ENCODE data around the gene HNRNPLL.
A peak's percentile ranks its signal among the peaks of the same experiment; 100 is the strongest.

HNRNPLL gene

GRCh38 chr2:38591152-38591551 lies 11.6 kb downstream of the HNRNPLL start:
- DNase-seq, result no peak

GRCh38 chr2:38590053-38590452 lies 12.7 kb downstream of the HNRNPLL start:
- no peak for DNase-seq

DNA sequence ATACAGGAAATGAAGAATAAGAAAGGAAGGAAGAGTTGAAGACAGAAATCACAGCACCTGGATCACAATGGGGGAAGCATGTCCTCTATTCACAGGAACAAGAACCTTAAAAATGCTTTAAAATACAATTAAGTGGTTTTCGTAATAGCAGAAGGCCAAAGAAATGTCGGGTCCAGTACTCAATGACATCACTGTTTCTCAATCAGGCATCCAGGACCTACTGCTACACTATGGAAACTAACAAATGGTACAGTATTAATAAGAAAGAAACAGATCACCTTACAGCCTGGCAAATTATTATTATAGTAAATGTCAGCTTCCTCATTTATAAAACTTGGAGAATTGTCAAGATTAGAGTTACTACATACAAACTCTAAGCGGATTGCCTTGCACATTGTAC lies 15.8 kb downstream of the HNRNPLL start:
- no peak for DNase-seq

DNA sequence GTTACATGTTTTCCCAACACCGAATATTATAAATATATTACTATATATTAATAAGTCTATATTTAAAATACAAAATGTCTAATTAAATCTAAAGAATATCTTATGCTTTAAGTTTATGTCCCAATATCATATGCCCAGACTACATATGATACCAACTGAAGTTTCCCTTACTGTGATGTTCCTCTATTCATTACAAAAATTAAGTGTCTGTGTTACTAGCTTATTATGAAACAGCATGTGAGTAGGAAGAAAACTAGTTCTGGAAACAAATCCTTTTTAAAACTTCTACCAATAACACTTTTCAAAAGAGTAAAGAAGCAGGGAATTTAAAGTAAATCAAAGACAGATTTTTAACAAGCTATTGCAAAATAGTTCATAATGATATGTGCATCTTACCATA lies 17.8 kb downstream of the HNRNPLL start:
- DNase-seq, result no peak

DNA sequence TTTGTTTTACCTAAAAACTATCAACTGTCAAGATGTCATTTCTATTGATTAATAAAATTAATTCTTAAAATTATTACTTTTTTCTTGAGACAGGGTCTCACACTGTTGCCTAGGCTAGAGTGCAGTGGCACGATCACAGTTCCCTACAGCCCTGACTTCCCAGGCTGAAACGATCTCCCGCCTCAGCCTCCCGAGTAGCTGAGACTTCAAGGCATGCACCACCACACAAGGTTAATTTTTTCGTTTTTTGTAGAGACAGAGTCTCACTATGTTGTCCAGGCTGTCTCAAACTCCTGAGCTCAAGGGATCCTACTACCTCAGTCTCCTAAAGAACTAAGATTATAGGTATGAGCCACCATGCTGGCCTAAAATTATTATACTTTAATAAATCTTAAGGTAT lies 18.7 kb downstream of the HNRNPLL start:
- DNase-seq, result no peak

DNA sequence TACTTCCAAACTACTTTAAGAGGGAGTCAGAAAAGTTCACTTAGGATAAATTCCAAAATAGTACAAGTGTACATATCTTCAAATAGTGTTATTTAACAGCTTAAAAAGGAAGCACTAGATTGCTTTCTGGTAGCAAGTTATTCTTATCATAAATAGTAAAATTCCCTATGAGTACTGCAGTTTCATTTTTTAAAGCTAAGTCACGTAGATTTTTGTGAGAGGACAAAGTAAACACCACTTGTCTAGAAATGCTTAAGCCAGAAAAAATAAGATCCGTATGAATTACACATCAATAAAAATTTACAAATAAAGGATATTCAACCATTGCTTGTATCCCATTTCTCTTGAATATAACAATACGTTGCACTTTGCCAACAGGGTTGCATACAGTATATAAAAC lies 19.2 kb downstream of the HNRNPLL start:
- no peak for DNase-seq

- peak; percentile 40 for DNase-seq
Measured at GRCh38 chr2:38581193-38582147, 21.3 kb downstream of the HNRNPLL start.

- no peak for DNase-seq
Measured at GRCh38 chr2:38580115-38580636, 22.6 kb downstream of the HNRNPLL start.

- DNase-seq, result no peak
Measured at GRCh38 chr2:38578832-38579231, 23.9 kb downstream of the HNRNPLL start.

- DNase-seq, result no peak
Measured at GRCh38 chr2:38574278-38574677, 28.4 kb downstream of the HNRNPLL start.

GRCh38 chr2:38572167-38572566 lies 30.6 kb downstream of the HNRNPLL start:
- no peak for DNase-seq

GRCh38 chr2:38571193-38571592 lies 31.5 kb downstream of the HNRNPLL start:
- DNase-seq, result no peak

DNA sequence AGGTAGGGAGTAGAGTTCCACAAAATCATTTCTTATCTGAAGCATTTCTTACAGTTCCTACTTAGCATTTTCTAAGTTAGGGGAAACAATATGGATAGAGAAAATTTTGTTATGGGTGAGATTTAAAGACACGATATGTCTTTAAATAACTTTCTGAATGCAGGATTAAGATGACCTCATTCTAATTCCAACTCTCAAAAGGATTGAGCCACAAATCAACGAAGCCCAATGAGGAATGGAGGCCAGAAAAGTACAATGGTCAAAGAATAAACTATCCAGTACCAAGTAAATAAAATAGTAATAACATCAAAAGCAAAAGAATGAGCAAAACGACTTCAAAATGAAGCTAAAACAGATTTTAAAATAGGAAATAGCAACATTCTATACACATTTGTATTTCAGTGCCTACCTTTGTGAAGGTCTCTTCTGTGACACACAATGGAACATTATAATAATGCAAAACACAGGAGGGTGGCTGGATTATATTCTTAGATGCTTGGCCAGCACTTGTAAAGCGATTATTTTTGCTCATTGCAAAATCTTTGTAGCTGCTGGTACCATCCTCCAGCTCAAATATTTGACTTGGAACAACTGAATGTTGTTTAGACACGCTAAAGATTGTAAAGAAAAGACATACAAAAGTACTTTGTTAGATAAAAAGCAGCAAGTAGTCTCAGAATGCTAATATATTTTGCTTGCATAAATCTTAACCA lies 33.8 kb downstream of the HNRNPLL start:
- no peak for DNase-seq

- no peak for DNase-seq
Measured at GRCh38 chr2:38565333-38565732, 37.4 kb downstream of the HNRNPLL start.

DNA sequence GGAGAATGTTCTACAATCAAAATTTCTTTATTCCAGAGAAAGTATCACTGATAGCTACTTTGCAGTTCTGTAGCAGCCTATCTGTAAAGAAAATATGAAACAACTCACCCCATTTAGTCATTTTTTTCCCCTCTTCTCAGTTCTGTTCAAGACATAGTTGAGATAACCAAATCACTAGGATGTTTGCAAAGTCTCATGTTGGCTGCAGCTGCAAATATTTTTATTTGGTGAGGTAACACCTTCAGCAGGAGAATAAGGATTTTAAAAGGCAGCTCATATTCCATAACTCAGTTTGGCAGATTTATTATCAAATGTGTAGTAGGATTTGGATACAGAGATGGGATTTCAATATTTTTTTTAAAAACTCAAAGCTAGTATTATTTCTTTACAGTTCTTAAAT lies 41.0 kb downstream of the HNRNPLL start:
- no peak for DNase-seq

DNA sequence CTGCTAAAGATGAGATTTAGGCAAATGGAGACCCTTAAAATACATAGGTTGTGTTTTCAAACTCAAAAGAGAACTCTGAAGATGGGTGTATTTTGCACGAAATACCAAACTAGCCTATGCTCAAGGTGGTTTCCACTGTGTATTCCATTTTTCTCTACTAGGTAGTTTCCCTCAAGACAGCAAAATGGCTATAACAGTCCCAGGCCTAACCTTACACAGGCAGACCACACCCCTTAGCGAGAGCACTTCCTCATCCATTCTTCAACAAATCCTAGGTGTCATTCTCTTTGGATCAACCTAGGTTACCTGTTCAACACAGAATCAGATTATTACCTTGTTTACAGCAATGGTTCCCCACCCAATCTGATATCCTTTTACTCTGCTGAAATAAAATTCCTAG lies 42.6 kb downstream of the HNRNPLL start:
- DNase-seq, result no peak

DNA sequence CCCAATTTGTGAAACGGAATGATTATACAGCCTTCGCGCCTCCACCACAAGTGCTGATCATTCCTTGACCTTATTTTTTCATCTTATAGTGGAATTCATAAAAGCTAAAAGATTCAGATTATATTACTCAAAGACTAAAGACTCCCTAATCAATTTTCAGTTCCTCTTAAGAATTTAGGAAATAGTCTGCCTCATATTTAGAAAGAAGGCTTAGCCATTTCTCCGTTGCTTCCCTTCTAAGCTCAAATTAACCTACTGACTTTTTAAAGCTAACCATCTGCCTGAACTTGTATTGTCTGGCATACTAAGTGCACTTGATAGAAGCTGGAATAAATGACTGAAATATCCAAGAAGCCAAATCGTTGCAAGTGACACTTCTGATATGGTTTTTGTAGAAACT lies 44.7 kb downstream of the HNRNPLL start:
- no peak for DNase-seq

GRCh38 chr2:38557217-38557616 lies 45.5 kb downstream of the HNRNPLL start:
- DNase-seq, result no peak

GRCh38 chr2:38556006-38556801 lies 46.5 kb downstream of the HNRNPLL start:
- DNase-seq, result no peak

DNA sequence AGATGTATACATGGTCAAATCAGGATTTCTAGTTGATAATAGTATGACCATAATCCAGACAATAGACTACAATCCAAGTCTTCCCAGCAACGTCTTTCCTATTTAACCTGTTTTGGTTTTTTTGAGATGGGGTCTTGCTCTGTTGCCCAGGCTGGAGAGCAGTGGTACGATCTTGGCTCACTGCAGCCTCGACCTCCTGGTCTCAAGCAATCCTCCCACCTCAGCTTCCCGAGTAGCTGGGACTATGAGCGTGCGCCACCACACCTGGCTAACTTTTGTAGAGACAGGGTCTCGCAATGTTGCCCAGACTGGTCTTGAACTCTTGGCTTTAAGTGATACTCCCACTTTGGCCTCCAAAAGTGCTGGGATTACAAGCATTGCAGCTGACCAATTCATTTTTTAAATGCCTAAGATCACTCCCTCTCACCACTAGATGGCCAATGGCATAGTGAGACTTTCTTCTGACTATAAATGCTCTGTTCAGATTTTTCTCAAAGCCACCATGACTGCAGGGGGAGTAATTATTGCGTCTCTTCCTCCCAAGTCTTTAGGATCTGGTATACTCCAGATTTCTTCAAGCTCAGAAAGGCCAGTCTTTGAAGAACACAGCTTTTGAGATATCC lies 47.6 kb downstream of the HNRNPLL start:
- DNase-seq, result no peak

- no peak for DNase-seq
Measured at GRCh38 chr2:38553554-38553953, 49.2 kb downstream of the HNRNPLL start.

GRCh38 chr2:38552259-38552658 lies 50.5 kb downstream of the HNRNPLL start:
- peak; percentile 40 for DNase-seq

DNA sequence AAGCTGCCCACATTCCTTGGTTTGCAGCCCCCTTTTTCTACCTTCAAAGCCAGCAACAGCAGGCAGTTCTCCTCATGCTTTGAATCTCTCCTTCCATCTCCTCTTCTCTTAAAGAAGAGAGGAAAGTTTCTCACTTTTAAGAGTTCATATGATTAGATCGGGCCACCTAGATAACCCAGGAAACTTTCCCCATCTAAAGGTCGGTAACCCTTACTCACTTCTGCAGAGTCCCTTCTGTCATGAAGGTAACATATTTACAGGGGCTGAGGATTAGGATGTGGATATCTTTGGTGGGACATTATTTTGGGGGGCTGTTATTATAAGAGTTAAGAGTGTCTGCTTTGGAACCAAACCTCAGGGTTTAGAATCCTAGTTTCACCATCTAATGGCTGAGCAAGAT lies 51.0 kb downstream of the HNRNPLL start:
- no peak for DNase-seq

Measured in GDM1 (cell line).